CD14-positive monocyte (primary cell): Measurements from ENCODE around the gene WIZ. TPM values are rescaled to one million over a fixed set of nuclear protein-coding genes. Genes with fewer than 3 reads are reported as not detected.

Experiments used
- DNase-seq, 3 donors: peaks; one replicate each; pipeline ENCODE4 v3.0.0-alpha.2; 2011 to 2022
- H2AFZ ChIP-seq: 2 replicates; pipeline ENCODE4 v1.6.0; 2012; ENCODE audit warnings: mild to moderate bottlenecking, low read depth, low read length, inconsistent platforms; ENCODE audit not compliant: insufficient read depth, poor library complexity, severe bottlenecking
- H3K27ac ChIP-seq, 2 donors: 1 replicate in 1 of 2; 2 replicates in 1 of 2; pipeline ENCODE4 v1.5.1; 2012 to 2013; ENCODE audit warnings: low read length in 2 of 2, control low read depth in 1 of 2, inconsistent platforms in 1 of 2, low read depth in 1 of 2, mild to moderate bottlenecking in 1 of 2
- H3K27me3 ChIP-seq, 2 donors: one replicate each; pipeline versions ENCODE4 v1.6.0 to v1.6.1; 2011 to 2013; ENCODE audit warnings: low read length in 2 of 2; ENCODE audit not compliant: control insufficient read depth in 2 of 2, insufficient read depth in 2 of 2
- H3K36me3 ChIP-seq, 2 donors: replicated peaks in 1 of 2; 1 replicate in 1 of 2; 2 replicates in 1 of 2; pipeline versions ENCODE4 v1.5.1 to v1.6.1; 2012 to 2013; ENCODE audit warnings: low read length in 2 of 2, control low read depth in 1 of 2, inconsistent platforms in 1 of 2, mild to moderate bottlenecking in 1 of 2; ENCODE audit not compliant: insufficient read depth in 2 of 2, control insufficient read depth in 1 of 2
- H3K4me1 ChIP-seq, 2 donors: 1 replicate in 1 of 2; 2 replicates in 1 of 2; pipeline versions ENCODE4 v1.5.1 to v1.6.1; 2012 to 2013; ENCODE audit warnings: low read length in 2 of 2, control low read depth in 1 of 2, inconsistent platforms in 1 of 2, mild to moderate bottlenecking in 1 of 2, moderate library complexity in 1 of 2; ENCODE audit not compliant: insufficient read depth in 2 of 2, control insufficient read depth in 1 of 2
- H3K4me2 ChIP-seq: replicated peaks from 2 replicates; pipeline ENCODE3; 2012; ENCODE audit warnings: low read length, moderate library complexity, mild to moderate bottlenecking; ENCODE audit not compliant: poor library complexity, severe bottlenecking; ENCODE audit errors: extremely low read depth
- H3K4me3 ChIP-seq, 3 experiments: fragments of 200-600 bp in 1 of 3; sonication (generic) in 1 of 3; replicated peaks in 1 of 3; 1 replicate in 2 of 3; 2 replicates in 1 of 3; pipeline ENCODE4 v1.5.1; 2011 to 2013; ENCODE audit warnings: low read length in 3 of 3, mild to moderate bottlenecking in 3 of 3, control low read depth in 2 of 3, low read depth in 2 of 3, inconsistent platforms in 1 of 3, moderate library complexity in 1 of 3
- H3K79me2 ChIP-seq: 2 replicates; pipeline ENCODE4 v1.6.0; 2012; ENCODE audit warnings: mild to moderate bottlenecking, control low read depth, inconsistent platforms, low read length, moderate library complexity; ENCODE audit not compliant: insufficient read depth
- H3K9ac ChIP-seq: 2 replicates; pipeline ENCODE4 v1.6.0; 2017; ENCODE audit warnings: low read length, mild to moderate bottlenecking; ENCODE audit not compliant: insufficient read depth, poor library complexity, severe bottlenecking
- H3K9me3 ChIP-seq, 2 donors: replicated peaks in 1 of 2; 1 replicate in 1 of 2; 2 replicates in 1 of 2; pipeline versions ENCODE4 v1.5.1 to v1.6.1; 2012 to 2013; ENCODE audit warnings: low read length in 2 of 2, control low read depth in 1 of 2; ENCODE audit not compliant: control insufficient read depth in 1 of 2, insufficient read depth in 1 of 2
- H4K20me1 ChIP-seq: 2 replicates; pipeline ENCODE4 v1.6.0; 2012; ENCODE audit warnings: mild to moderate bottlenecking, low read length, control low read depth, moderate library complexity; ENCODE audit not compliant: insufficient read depth
- H3K27ac Mint-ChIP-seq, 7 donors: one replicate each; pipeline ENCODE4 v1.8.0; 2020; ENCODE audit warnings: mild to moderate bottlenecking in 7 of 7, mixed read lengths in 7 of 7, moderate library complexity in 6 of 7, inconsistent platforms in 2 of 7
- H3K27me3 Mint-ChIP-seq, 3 donors: one replicate each; pipeline ENCODE4 v1.8.0; 2021 to 2022; ENCODE audit warnings: low read depth in 3 of 3, mild to moderate bottlenecking in 3 of 3, mixed read lengths in 3 of 3, moderate library complexity in 3 of 3, inconsistent platforms in 1 of 3
- H3K36me3 Mint-ChIP-seq, 2 donors: one replicate each; pipeline ENCODE4 v1.8.0; 2020; ENCODE audit warnings: mixed read lengths in 2 of 2, inconsistent platforms in 1 of 2, mild to moderate bottlenecking in 1 of 2
- H3K4me1 Mint-ChIP-seq: one replicate; pipeline ENCODE4 v1.8.0; 2020; ENCODE audit warnings: mild to moderate bottlenecking, mixed read lengths
- H3K4me3 Mint-ChIP-seq, 2 donors: one replicate each; pipeline ENCODE4 v1.8.0; 2020; ENCODE audit warnings: mild to moderate bottlenecking in 2 of 2, mixed read lengths in 2 of 2, moderate library complexity in 1 of 2
- H3K9me3 Mint-ChIP-seq, 7 donors: one replicate each; pipeline ENCODE4 v1.8.0; 2020 to 2022; ENCODE audit warnings: mixed read lengths in 7 of 7, mild to moderate bottlenecking in 6 of 7, moderate library complexity in 6 of 7, inconsistent platforms in 2 of 7
- WGBS: methylation state at CpG from one replicate; pipeline ENCODE4 v1.1.5; 2013; ENCODE audit warnings: missing lambda C conversion rate; ENCODE audit not compliant: insufficient coverage; 5-methylcytosine and 5-hydroxymethylcytosine counted together
- intact Hi-C, 2 donors: fragments of 100-400 bp; cut with micrococcal nuclease; formaldehyde crosslinking; loops; one replicate each; pipeline versions ENCODE4 v1.15.0 to v1.15.1; 2023
- polyA plus RNA-seq, 3 donors: library from polyadenylated mRNA; depleted of rRNA in 1 of 3; unstranded in 2 of 3; stranded (reverse) in 1 of 3; fragments of 300-500 nt in 2 of 3; fragments of >200 nt in 1 of 3; fragmentation: Illumina TruSeq in 2 of 3; gene quantifications; 1 replicate in 2 of 3; 2 replicates in 1 of 3; pipeline ENCODE4 v1.2.3, GENCODE V29; 2012 to 2021
- TF ChIP-seq, protein P1 (sequence below): fragments of 200-600 bp; IDR thresholded peaks from one replicate; pipeline ENCODE4 v1.8.0; 2022; ENCODE audit warnings: antibody characterized with exemption, mild to moderate bottlenecking

The WIZ gene
- polyA plus RNA-seq, 3 donors, result 0.47 to 13.7 (median 0.51) TPM

DNA sequence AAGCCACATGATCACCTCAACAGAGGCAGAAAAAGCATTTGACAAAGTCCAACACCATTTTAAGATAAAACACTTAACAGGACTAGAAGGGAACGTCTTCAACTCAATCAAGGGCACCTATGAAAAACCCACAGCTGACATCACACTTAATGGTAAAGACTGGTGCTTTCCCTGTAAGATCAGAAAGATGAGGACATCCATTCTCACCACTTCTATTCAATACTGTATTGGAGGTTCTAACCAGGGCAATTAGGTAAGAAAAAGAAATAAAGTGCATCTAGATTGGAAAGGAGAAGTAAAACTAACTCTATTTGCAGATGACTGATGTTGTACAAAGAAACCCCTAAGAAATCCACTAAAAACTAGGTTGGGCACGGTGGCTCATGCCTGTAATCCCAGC, 58.9 kb downstream of the WIZ start:
- peaks cover 55 to 88% of the 10 kb centered on the region in 2 donors for H3K36me3 Mint-ChIP-seq
- DNase-seq, result no peak
- H3K79me2 ChIP-seq, result peaks cover 41% of the 10 kb centered on the region
- H3K27me3 ChIP-seq, result no peaks in the 10 kb centered on the region
- H2AFZ ChIP-seq, result no peak overlapping the region
- H3K4me2 ChIP-seq, result no peak overlapping the region
- H3K9me3 ChIP-seq, result no peaks in the 10 kb centered on the region
- no peak overlapping the region for H3K9ac ChIP-seq
- WGBS, result no CpG with 5 or more reads among the region's 2 CpGs
- H3K9me3 Mint-ChIP-seq, result no peaks in the 10 kb centered on the region
- H3K4me3 ChIP-seq, result no peak overlapping the region
- H3K4me1 ChIP-seq, result no peaks in the 10 kb centered on the region
- H3K4me1 Mint-ChIP-seq, result no peaks in the 10 kb centered on the region
- no peak overlapping the region for H3K27ac ChIP-seq
- TF ChIP-seq, protein P1, sequence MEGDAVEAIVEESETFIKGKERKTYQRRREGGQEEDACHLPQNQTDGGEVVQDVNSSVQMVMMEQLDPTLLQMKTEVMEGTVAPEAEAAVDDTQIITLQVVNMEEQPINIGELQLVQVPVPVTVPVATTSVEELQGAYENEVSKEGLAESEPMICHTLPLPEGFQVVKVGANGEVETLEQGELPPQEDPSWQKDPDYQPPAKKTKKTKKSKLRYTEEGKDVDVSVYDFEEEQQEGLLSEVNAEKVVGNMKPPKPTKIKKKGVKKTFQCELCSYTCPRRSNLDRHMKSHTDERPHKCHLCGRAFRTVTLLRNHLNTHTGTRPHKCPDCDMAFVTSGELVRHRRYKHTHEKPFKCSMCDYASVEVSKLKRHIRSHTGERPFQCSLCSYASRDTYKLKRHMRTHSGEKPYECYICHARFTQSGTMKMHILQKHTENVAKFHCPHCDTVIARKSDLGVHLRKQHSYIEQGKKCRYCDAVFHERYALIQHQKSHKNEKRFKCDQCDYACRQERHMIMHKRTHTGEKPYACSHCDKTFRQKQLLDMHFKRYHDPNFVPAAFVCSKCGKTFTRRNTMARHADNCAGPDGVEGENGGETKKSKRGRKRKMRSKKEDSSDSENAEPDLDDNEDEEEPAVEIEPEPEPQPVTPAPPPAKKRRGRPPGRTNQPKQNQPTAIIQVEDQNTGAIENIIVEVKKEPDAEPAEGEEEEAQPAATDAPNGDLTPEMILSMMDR, result no peak
- no peak overlapping the region for H3K4me3 Mint-ChIP-seq
- intact Hi-C loops, result no loop called here
- peak overlapping the region in 1 of 7 donors; percentile 21 for H3K27ac Mint-ChIP-seq
- H4K20me1 ChIP-seq, result peaks cover 46% of the 10 kb centered on the region
- H3K27me3 Mint-ChIP-seq, result no peaks in the 10 kb centered on the region
- peaks cover 53 to 94% of the 10 kb centered on the region in 2 donors for H3K36me3 ChIP-seq

DNA sequence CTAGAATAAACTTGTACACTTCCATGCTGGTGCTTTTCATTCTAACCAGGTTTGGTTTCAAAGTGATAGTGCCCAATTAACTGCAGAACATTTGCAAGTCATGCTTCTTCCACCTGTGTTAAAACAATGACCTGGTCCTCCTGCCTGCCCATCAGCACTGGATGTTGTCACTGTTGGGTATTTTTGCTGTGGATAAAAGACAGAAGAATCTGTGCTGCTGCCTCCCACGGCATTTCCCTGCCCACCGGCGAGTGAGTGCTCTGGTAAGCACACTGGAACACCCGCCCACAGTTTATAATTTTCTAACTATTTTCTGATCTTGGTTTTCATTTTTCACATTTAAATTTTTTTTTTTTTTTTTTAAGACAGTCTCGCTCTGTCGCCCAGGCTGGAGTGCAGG, 67.9 kb downstream of the WIZ start:
- TF ChIP-seq, protein P1, result no peak
- no peak overlapping the region for H3K9ac ChIP-seq
- Mint-ChIP-seq H3K27ac (peak overlapping the region in 1 of 7 donors; percentile 62), H3K27me3 (peaks cover 0 to 1% (median 0%) of the 10 kb centered on the region in 3 donors), H3K9me3 (peaks cover 0 to 3% (median 0%) of the 10 kb centered on the region in 7 donors), H3K4me1 (peaks cover 24% of the 10 kb centered on the region), H3K36me3 (peaks cover 10 to 22% of the 10 kb centered on the region in 2 donors), H3K4me3 (no peak overlapping the region)
- no peaks in the 10 kb centered on the region for H3K9me3 ChIP-seq
- H3K27ac ChIP-seq, result no peak overlapping the region
- no peak for DNase-seq
- no peaks in the 10 kb centered on the region for H3K27me3 ChIP-seq
- no CpG with 5 or more reads among the region's 6 CpGs for WGBS
- peaks cover 11 to 26% of the 10 kb centered on the region in 2 donors for H3K36me3 ChIP-seq
- peaks cover 35% of the 10 kb centered on the region for H3K79me2 ChIP-seq
- intact Hi-C loops, result loop anchor here in 1 of 2 donors (5.0 kb wide), 1 partner anchor 35 kb away; the partner anchor contains the start of gene AKAP8L
- H2AFZ ChIP-seq, result no peak overlapping the region
- peaks cover 19 to 24% of the 10 kb centered on the region in 2 donors for H3K4me1 ChIP-seq
- H3K4me2 ChIP-seq, result no peak overlapping the region
- no peak overlapping the region for H3K4me3 ChIP-seq
- H4K20me1 ChIP-seq, result peaks cover 21% of the 10 kb centered on the region
